Right renal pelvis (tissue), 4 donors: ENCODE data around the gene NFIX. TPM values are rescaled to one million over a fixed set of nuclear protein-coding genes. Genes with fewer than 3 reads are reported as not detected.

Experiments
- DNase-seq, 4 donors: peaks; one replicate each; pipeline ENCODE4 v3.0.0-alpha.2; 2013; ENCODE audit warnings: low read depth in 4 of 4, low spot score in 3 of 4, missing footprints in 1 of 4
- polyA plus RNA-seq, 4 donors: library from polyadenylated mRNA; unstranded; fragments of 120-200 nt; gene quantifications; one replicate each; pipeline ENCODE4 v1.2.1, GENCODE V29; 2013; ENCODE audit not compliant: insufficient read length in 4 of 4

Gene NFIX
- polyA plus RNA-seq, 4 donors = 18.4 to 24.8 (median 19.4) TPM

- DNase-seq = no peak
These were observed 74.4 kb downstream of the NFIX start for GRCh38 chr19:13069415-13070359.

GRCh38 chr19:13070425-13071140 lies 75.3 kb downstream of the NFIX start:
- DNase-seq = no peak

GRCh38 chr19:13071444-13072187 lies 76.3 kb downstream of the NFIX start:
- no peak for DNase-seq

GRCh38 chr19:13072188-13072908 lies 77.1 kb downstream of the NFIX start:
- DNase-seq = no peak

- DNase-seq = no peak
These were observed 78.0 kb downstream of the NFIX start for GRCh38 chr19:13073263-13073662.

- DNase-seq = no peak
These were observed 79.1 kb downstream of the NFIX start for GRCh38 chr19:13074378-13074777.

- no peak for DNase-seq
These were observed 81.0 kb downstream of the NFIX start for GRCh38 chr19:13076320-13076719.

- DNase-seq = no peak
These were observed 81.5 kb downstream of the NFIX start for GRCh38 chr19:13076787-13077186.

- no peak for DNase-seq
These were observed 82.0 kb downstream of the NFIX start for GRCh38 chr19:13077240-13077639.

- no peak for DNase-seq
These were observed 83.1 kb downstream of the NFIX start for GRCh38 chr19:13078381-13078780.

- no peak for DNase-seq
These were observed 83.7 kb downstream of the NFIX start for GRCh38 chr19:13078897-13079541.

GRCh38 chr19:13079542-13079986 lies 84.3 kb downstream of the NFIX start:
- no peak for DNase-seq

- no peak for DNase-seq
These were observed 87.1 kb downstream of the NFIX start for GRCh38 chr19:13082192-13083007.

GRCh38 chr19:13083008-13083404 lies 87.7 kb downstream of the NFIX start:
- no peak for DNase-seq

- DNase-seq = no peak
These were observed 88.4 kb downstream of the NFIX start for GRCh38 chr19:13083627-13084026.

GRCh38 chr19:13085666-13086065 lies 90.4 kb downstream of the NFIX start:
- no peak for DNase-seq

GRCh38 chr19:13086341-13086740 lies 91.1 kb downstream of the NFIX start:
- DNase-seq = no peak

GRCh38 chr19:13087295-13087694 lies 92.0 kb downstream of the NFIX start:
- no peak for DNase-seq
